ENCODE data around the gene KAZN. TPM values are rescaled to one million over a fixed set of nuclear protein-coding genes. Genes with fewer than 3 reads are reported as not detected.

The KAZN gene
- total RNA-seq, 1 donor from 2014 or later: 9.4 TPM

- Histone ChIP-seq H2AFZ (ENCODE audit: low read depth, low read length) (no peak overlapping the region), H3K4me3 (ENCODE audit: insufficient read depth, low read depth, low read length) (no peak overlapping the region), H3K79me2 (ENCODE audit: insufficient read depth, low read length) (no peaks in the 10 kb centered on the region), H4K20me1 (ENCODE audit: insufficient read depth, low read length) (no peaks in the 10 kb centered on the region), H3K4me2 (ENCODE audit: low read length) (no peak overlapping the region), H3K27me3 (ENCODE audit: insufficient read depth, low read length) (no peaks in the 10 kb centered on the region), H3K4me1 (ENCODE audit: insufficient read depth, low read length) (no peaks in the 10 kb centered on the region), H3K27ac (ENCODE audit: low read depth, low read length) (no peak overlapping the region), H3K9me3 (ENCODE audit: insufficient read depth, low read depth, low read length) (no peaks in the 10 kb centered on the region), H3K9ac (ENCODE audit: low read length) (no peak overlapping the region), H3K36me3 (ENCODE audit: insufficient read depth, low read length) (no peaks in the 10 kb centered on the region)
- Mint-ChIP-seq H3K9me3 (ENCODE audit: unreplicated experiment) (peaks cover 9% of the 10 kb centered on the region), H3K27ac (ENCODE audit: unreplicated experiment) (no peak overlapping the region), H3K27me3 (ENCODE audit: low read depth, unreplicated experiment) (peaks cover 43% of the 10 kb centered on the region), H3K4me1 (ENCODE audit: low read depth, unreplicated experiment) (peaks cover 2% of the 10 kb centered on the region), H3K4me3 (ENCODE audit: unreplicated experiment) (no peak overlapping the region), H3K36me3 (ENCODE audit: low read depth, unreplicated experiment) (no peaks in the 10 kb centered on the region)
- DNase-seq (ENCODE audit: low read depth): no peak
- TF ChIP-seq EZH2 (IDR thresholded peaks at IDR 0.05; ENCODE audit: insufficient read depth, low read length) (no peak), CTCF (IDR thresholded peaks at IDR 0.05; ENCODE audit: insufficient read depth, low read depth, low read length) (no peak)
- no peak for FAIRE-seq
Measured at GRCh38 chr1:14866911-14867612, 268.6 kb downstream of the KAZN start.

- no peak overlapping the region for H3K4me3 Mint-ChIP-seq (ENCODE audit: unreplicated experiment)
- H3K9ac ChIP-seq (ENCODE audit: low read length): no peak overlapping the region
- no peaks in the 10 kb centered on the region for H3K36me3 Mint-ChIP-seq (ENCODE audit: low read depth, unreplicated experiment)
- peaks cover 33% of the 10 kb centered on the region for H3K27me3 Mint-ChIP-seq (ENCODE audit: low read depth, unreplicated experiment)
- H3K4me1 ChIP-seq (ENCODE audit: insufficient read depth, low read length): no peaks in the 10 kb centered on the region
- H2AFZ ChIP-seq (ENCODE audit: low read depth, low read length): no peak overlapping the region
- no peaks in the 10 kb centered on the region for H3K9me3 ChIP-seq (ENCODE audit: insufficient read depth, low read depth, low read length)
- peak; percentile 8 for DNase-seq (ENCODE audit: low read depth)
- TF ChIP-seq EZH2 (IDR thresholded peaks at IDR 0.05; ENCODE audit: insufficient read depth, low read length) (no peak), CTCF (IDR thresholded peaks at IDR 0.05; ENCODE audit: insufficient read depth, low read depth, low read length) (no peak)
- peaks cover 2% of the 10 kb centered on the region for H3K27me3 ChIP-seq (ENCODE audit: insufficient read depth, low read length)
- no peak for FAIRE-seq
- H4K20me1 ChIP-seq (ENCODE audit: insufficient read depth, low read length): no peaks in the 10 kb centered on the region
- no peak overlapping the region for H3K4me2 ChIP-seq (ENCODE audit: low read length)
- no peaks in the 10 kb centered on the region for H3K79me2 ChIP-seq (ENCODE audit: insufficient read depth, low read length)
- H3K27ac ChIP-seq (ENCODE audit: low read depth, low read length): no peak overlapping the region
- peaks cover 9% of the 10 kb centered on the region for H3K9me3 Mint-ChIP-seq (ENCODE audit: unreplicated experiment)
- peaks cover 2% of the 10 kb centered on the region for H3K4me1 Mint-ChIP-seq (ENCODE audit: low read depth, unreplicated experiment)
- H3K27ac Mint-ChIP-seq (ENCODE audit: unreplicated experiment): no peak overlapping the region
- no peak overlapping the region for H3K4me3 ChIP-seq (ENCODE audit: insufficient read depth, low read depth, low read length)
- no peaks in the 10 kb centered on the region for H3K36me3 ChIP-seq (ENCODE audit: insufficient read depth, low read length)
Measured at GRCh38 chr1:14869187-14869586, 270.7 kb downstream of the KAZN start.
